ENCODE measurements around the gene MORN1. TPM values are rescaled to one million over a fixed set of nuclear protein-coding genes. Genes with fewer than 3 reads are reported as not detected.

Gene MORN1
- total and polyA plus RNA-seq, 2 experiments from 2014 or later = 10.8 to 24.4 TPM

- no peak for DNase-seq (ENCODE audit: low read depth in 1 of 2, low spot score in 1 of 2)
- Histone ChIP-seq H3K27me3 (no peaks in the 10 kb centered on the region), H3K4me3 (no peak overlapping the region), H3K9me3 (ENCODE audit: low read depth) (no peaks in the 10 kb centered on the region), H3K27ac (no peak overlapping the region), H3K36me3 (no peaks in the 10 kb centered on the region), H3K4me1 (ENCODE audit: low read depth) (no peaks in the 10 kb centered on the region)
- TF ChIP-seq CTCF (IDR thresholded peaks at IDR 0.05; ENCODE audit: low read depth, low read length) = no peak
Observed at GRCh38 chr1:2352341-2352896, 38.9 kb downstream of the MORN1 start.

- no peak for TF ChIP-seq CTCF (IDR thresholded peaks at IDR 0.05; ENCODE audit: low read depth, low read length)
- no peak for DNase-seq (ENCODE audit: low read depth in 1 of 2, low spot score in 1 of 2)
- no peak overlapping the region for H3K4me3 ChIP-seq
- no peaks in the 10 kb centered on the region for H3K4me1 ChIP-seq (ENCODE audit: low read depth)
- H3K9me3 ChIP-seq (ENCODE audit: low read depth) = no peaks in the 10 kb centered on the region
- no peak overlapping the region for H3K27ac ChIP-seq
- H3K36me3 ChIP-seq = no peaks in the 10 kb centered on the region
- no peaks in the 10 kb centered on the region for H3K27me3 ChIP-seq
Observed at GRCh38 chr1:2351723-2352122, 39.6 kb downstream of the MORN1 start.

- Histone ChIP-seq H3K4me1 (ENCODE audit: low read depth) (no peaks in the 10 kb centered on the region), H3K36me3 (no peaks in the 10 kb centered on the region), H3K4me3 (no peak overlapping the region), H3K27ac (no peak overlapping the region), H3K9me3 (ENCODE audit: low read depth) (no peaks in the 10 kb centered on the region), H3K27me3 (no peaks in the 10 kb centered on the region)
- TF ChIP-seq CTCF (IDR thresholded peaks at IDR 0.05; ENCODE audit: low read depth, low read length) = no peak
- no peak for DNase-seq (ENCODE audit: low read depth in 1 of 2, low spot score in 1 of 2)
Observed at GRCh38 chr1:2350911-2351655, 40.3 kb downstream of the MORN1 start.

GRCh38 chr1:2350501-2350900 is 40.9 kb downstream of the MORN1 start:
- Histone ChIP-seq H3K27ac (no peak overlapping the region), H3K4me1 (ENCODE audit: low read depth) (no peaks in the 10 kb centered on the region), H3K27me3 (no peaks in the 10 kb centered on the region), H3K4me3 (no peak overlapping the region), H3K9me3 (ENCODE audit: low read depth) (no peaks in the 10 kb centered on the region), H3K36me3 (no peaks in the 10 kb centered on the region)
- TF ChIP-seq CTCF (IDR thresholded peaks at IDR 0.05; ENCODE audit: low read depth, low read length) = no peak
- no peak for DNase-seq (ENCODE audit: low read depth in 1 of 2, low spot score in 1 of 2)

GRCh38 chr1:2349806-2350205 is 41.5 kb downstream of the MORN1 start:
- Histone ChIP-seq H3K27me3 (no peaks in the 10 kb centered on the region), H3K4me3 (no peak overlapping the region), H3K27ac (no peak overlapping the region), H3K36me3 (no peaks in the 10 kb centered on the region), H3K4me1 (ENCODE audit: low read depth) (no peaks in the 10 kb centered on the region), H3K9me3 (ENCODE audit: low read depth) (no peaks in the 10 kb centered on the region)
- no peak for DNase-seq (ENCODE audit: low read depth in 1 of 2, low spot score in 1 of 2)
- TF ChIP-seq CTCF (IDR thresholded peaks at IDR 0.05; ENCODE audit: low read depth, low read length) = no peak

Data from cardiac muscle cell (in vitro differentiated cells and primary cell).